HG03139 (cell line): ENCODE measurements around the gene TDRD10.

Source experiments
- ATAC-seq: cut with Tn5 transposase; IDR thresholded peaks from one replicate; pipeline ENCODE4 v1.9.1; 2021; ENCODE audit not compliant: unreplicated experiment

Gene TDRD10, protein sequence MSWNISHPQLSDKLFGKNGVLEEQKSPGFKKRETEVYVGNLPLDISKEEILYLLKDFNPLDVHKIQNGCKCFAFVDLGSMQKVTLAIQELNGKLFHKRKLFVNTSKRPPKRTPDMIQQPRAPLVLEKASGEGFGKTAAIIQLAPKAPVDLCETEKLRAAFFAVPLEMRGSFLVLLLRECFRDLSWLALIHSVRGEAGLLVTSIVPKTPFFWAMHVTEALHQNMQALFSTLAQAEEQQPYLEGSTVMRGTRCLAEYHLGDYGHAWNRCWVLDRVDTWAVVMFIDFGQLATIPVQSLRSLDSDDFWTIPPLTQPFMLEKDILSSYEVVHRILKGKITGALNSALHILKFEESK

DNA sequence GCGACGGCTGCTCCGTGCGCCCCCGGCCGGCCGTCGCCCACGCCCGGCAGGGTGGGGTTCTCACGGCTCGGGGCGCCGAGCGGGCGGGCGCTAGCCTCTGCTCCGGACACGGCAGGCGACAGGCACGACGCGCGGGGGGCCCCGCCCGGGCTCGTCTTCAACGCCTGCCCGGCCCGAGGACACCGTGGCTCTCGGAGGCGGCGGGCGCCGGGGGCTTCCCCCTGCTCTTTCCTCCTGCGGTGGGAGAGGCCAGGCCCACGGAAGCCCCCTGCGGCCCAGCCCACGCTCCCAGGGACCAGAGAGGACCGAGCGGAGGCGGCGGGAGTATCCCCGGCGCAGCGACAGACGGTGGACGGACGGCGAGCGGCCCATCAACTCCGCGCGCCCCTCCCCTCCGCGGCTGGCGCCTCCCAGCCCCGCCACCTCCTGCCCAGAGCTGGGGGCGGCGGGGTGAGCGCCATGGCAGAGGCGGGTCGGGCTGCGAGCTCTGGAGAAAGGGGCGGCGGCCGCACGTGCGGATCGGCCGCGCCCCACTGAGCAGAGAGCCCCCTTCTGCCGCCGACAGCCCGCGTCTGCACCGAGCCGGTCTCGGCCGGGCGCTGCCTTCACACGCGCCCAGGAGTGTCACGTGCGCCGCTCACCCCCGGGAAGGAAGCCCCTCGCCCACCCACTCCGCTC lies at the start of gene TDRD10, which contains the start of gene SHE:
TDRD10 (plus strand) TSS at position 154 of the 678 bp plus-strand sequence. CDS start 4,685 bp downstream, outside the sequence.
SHE (minus strand) TSS at position 347 of the 678 bp plus-strand sequence. CDS start 386 bp downstream, outside the sequence.
- ATAC-seq = no peak

DNA sequence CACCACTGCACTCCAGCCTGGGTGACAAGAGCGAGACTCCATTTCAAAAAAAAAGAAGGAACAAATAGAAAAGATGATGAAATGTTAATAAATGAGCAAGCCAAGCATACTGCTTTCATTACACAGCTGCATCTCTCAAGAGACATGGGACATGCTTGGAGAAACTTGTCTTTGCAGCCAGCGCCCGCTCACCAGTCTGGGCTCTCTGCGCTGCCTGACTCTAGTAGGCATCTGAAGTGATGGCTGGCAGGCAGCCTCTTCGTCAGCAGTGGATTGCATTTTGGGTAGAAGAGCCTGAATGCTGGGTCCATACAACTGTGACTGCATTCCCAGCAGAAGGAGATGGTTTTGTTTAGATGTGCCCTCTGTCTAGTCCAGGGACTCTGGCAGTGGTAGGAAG lies 48.9 kb upstream of the TDRD10 start:
- no peak for ATAC-seq

DNA sequence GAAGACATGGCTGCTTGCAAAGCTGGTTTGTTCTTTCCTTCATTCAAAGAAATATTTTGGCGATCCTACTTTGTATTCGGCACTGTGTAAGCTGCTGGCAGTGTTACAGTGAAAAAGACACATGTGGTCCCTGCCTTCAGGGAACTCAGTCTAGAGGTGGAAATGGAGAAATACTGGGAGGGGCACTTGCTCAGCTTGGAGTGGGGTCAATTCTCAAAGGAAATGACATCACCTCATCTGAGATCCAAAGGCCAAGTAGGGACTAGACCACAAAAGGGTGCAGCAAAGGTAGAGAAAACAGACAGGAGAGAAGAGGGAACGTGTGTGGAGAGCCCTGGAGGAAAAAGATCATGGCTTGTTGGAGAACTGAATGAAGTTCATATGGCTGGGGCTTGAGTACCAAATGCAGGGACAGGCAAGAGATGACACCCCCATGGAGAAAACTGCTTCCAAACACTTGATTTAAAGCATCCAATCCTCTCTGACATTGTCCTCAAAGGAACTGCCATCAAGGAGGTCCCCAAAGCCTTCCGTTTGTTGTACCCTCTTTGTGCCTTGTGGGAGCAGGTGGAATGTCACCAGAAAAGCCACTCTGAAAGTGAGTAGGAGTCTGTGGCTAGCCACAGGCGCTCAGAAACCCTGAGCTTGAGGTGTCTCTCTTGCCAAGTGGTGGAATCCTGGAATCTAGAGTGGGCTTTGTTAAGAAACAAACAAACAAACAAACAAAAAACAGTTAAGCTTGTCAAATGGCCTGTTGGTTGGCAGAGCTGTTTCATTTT lies 48.3 kb upstream of the TDRD10 start:
- ATAC-seq = no peak

DNA sequence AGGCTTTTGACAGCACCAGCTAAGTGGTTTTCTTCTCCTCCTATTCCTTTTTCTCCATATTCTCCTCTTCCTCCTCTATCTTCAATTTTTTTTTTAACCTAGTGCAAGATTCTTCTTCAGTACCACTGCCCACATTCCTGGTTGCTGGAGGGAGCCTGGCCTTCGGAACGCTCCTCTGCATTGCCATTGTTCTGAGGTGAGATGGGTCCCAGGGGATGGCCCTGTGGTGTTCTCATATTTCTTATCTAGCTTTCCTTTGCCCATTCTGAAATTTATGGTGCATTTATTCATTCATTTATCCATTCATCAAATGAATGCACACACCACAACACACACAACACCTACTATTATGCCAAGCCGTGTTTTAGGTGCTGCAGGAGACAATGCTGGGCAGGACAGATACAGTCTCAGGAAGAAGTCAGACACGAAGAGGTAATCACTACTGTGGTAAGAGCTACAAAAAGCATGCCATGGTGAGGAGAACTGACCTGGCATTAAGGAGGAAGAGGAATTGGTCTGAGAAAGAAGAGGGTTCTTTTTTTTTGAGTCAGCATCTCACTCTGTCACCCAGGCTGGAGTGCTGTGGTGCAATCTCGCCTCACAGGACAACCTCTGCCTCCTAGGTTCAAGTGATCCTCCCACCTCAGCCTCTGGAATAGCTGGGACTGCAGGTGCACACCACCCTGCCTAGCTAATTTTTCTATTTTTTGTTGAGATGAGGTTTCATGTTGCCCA lies 47.5 kb upstream of the TDRD10 start:
- ATAC-seq = no peak

DNA sequence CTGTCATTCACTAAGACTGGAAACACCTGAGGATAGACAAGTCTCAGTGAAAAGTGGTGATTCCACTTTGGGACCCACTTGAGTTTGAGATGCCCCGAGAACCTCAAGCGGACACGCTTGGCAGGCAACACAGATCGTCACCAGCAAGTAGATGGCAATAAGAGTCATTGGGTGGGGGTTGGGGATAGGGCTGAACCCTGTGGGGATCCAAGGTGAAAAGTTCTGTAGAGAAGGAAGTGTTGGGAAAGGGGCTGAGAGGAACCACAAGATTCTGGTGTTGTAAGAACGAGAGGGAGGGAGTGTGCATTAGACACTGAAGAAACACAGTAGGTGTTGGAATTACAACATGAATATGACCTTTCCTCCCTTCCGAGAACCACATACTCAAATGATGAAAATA lies 45.4 kb upstream of the TDRD10 start:
- no peak for ATAC-seq

DNA sequence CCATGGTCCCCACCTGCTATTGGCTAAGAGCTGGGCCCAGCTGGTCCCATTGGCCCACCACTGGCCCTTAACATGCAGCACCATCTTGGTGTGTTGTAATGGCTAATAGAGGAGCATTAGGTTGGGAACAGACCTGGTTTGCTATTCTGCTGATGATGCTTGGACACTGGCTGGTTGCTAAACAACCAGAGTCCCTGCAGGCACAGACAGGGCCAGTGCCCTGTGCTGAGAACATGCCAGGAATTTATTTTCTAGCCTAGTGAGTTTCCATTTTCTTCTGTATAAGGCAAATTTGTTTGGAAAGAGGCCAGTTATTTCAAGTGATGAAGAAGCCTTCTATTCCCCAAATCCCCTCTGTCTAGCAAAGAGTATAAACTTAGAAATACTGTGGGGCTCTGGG lies 42.9 kb upstream of the TDRD10 start:
- ATAC-seq = no peak

DNA sequence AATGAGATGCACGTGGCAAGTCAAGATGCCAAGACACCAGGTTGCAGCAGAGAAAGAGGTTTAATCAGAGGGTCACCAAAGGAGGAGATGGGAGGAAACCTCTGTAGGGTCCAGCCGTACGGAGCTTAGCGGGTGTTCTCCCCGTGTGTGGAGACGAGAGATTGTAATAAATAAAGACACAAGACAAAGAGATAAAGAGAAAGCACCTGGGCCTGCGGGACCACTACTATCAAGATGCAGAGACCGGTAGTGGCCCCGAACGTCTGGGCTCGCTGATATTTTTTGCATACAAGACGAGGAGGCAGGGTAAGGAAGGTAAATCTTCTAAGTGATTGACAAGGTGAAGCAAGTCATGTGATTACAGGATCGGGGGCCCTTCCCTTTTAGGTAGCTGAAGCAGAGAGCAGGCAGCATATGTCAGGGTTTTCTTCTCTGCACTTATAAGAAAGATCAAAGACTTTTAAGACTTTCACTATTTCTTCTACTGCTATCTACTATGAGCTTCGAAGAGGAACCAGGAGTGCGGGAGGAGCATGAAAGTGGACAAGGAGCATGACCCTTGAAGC lies 41.2 kb upstream of the TDRD10 start:
- ATAC-seq = no peak

DNA sequence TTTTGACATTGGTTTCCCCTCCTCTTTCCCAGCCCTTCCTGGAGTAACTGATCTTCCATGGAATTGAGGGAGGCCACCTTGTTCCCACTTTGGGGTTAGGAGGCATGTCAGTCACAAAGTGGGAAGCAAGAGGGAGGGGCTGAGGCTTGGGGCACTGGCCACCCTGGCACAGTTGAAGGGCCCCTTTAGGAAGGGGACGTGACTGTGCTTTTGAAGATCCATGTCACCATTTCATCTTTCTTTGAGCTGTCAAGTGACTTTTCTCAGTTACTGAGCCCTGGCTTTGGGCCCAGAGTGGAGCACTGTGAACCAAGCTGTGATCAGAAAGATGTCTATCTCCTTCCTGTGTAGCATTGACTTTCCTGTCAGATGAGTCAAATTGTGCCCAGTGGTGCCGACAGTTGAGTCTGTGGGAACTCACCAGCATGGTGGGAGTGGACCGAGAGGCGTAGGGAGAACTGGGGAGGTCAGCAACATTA lies 38.5 kb upstream of the TDRD10 start:
- ATAC-seq = no peak

DNA sequence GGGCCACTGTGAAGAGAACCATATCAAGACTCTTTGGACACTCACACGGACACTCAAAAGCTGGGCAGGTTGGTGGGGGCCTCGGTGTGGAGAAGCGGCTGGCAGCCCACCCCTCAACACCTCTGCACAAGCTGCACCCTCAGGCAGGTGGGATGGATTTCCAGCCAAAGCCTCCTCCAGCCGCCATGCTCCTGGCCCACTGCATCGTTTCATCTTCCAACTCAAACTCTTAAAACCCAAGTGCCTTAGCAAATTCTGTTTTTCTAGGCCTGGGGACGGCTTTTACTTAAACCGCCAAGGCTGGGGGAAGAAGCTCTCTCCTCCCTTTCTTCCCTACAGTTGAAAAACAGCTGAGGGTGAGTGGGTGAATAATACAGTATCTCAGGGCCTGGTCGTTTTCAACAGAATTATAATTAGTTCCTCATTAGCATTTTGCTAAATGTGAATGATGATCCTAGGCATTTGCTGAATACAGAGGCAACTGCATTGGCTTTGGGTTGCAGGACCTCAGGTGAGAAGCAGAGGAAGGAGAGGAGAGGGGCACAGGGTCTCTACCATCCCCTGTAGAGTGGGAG lies 36.3 kb upstream of the TDRD10 start:
- no peak for ATAC-seq

DNA sequence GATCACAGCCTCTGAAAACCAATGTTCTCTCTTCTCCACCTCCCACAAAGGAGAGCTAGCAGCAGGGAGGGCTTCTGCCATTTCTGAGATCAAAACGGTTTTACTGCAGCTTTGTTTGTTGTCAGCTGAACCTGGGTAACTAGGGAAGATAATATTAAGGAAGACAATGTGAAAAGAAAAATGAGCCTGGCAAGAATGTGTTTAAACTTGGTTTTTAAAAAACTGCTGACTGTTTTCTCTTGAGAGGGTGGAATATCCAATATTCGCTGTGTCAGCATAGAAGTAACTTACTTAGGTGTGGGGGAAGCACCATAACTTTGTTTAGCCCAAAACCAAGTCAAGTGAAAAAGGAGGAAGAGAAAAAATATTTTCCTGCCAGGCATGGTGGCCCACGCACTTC lies 35.8 kb upstream of the TDRD10 start:
- no peak for ATAC-seq

DNA sequence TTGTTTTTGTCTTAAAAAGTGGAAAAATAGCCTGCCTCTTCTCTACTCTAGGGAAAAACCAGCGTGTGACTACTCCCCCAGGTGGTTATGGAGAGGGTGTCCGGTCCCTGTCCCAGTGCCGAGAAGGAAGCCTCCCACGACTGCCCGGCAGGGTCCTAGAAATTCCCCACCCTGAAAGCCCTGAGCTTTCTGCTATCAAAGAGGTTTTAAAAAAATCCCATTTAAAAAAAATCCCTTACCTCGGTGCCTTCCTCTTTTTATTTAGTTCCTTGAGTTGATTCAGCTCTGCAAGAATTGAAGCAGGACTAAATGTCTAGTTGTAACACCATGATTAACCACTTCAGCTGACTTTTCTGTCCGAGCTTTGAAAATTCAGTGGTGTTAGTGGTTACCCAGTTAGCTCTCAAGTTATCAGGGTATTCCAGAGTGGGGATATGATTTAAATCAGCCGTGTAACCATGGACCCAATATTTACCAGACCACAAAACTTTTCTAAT lies 35.0 kb upstream of the TDRD10 start:
- no peak for ATAC-seq

DNA sequence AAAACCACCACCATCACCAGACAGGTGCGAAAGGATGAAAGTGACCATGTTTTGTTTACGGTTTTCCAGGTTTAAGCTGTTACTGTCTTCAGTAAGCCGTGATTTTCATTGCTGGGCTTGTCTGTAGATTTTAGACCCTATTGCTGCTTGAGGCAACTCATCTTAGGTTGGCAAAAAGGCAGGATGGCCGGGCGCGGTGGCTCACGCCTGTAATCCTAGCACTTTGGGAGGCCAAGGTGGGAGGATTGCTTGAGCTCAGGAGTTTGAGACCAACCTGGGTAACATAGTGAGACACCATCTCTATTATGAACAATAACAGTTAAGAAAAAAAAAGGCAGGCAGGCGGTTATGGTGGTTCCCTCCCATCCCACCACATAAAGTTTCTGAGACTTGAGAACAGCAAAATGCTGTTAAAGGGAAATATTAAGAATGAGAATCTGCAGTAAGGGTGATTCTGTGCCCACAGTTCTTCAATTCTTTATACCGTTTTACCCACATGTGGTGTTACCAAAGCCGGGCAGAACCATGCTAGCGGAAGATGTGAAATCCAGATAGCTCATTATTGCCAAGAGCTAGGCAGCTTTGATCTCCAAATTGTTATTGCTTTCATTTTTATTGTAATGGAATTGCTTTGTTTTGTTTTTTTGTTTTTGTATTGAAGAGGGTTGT lies 34.5 kb upstream of the TDRD10 start:
- no peak for ATAC-seq

DNA sequence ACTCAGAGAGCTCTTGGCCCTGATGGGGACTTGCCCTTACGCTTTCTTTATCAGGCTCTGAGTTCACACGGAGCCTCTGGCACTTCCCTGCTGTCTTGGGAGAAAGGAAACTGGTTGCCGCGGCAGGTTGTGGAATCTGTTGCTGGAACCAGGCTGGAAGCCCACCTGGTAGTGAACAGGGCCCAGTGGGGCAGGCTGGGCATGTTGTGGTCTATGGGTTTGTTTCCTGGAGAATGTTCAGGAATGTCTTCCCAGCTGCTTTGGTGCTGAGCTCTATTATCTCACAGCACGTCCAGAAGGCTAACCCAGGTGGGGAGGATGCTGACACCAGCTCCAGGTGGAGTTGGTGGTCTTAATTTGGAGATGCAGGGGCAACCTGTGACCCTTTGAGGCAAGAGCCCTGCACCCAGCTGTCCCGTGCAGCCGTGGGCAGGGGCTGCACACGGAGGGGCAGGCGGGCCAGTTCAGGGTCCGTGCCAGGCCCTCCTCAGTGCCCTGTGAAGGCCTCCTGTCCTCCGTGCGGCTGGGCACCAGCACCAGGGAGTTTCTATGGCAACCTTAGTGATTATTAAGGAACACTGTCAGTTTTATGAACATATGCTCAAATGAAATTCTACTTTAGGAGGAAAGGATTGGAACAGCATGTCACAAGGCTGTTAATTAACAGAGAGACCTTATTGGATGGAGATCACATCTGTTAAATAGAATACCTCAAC lies 33.3 kb upstream of the TDRD10 start:
- no peak for ATAC-seq

DNA sequence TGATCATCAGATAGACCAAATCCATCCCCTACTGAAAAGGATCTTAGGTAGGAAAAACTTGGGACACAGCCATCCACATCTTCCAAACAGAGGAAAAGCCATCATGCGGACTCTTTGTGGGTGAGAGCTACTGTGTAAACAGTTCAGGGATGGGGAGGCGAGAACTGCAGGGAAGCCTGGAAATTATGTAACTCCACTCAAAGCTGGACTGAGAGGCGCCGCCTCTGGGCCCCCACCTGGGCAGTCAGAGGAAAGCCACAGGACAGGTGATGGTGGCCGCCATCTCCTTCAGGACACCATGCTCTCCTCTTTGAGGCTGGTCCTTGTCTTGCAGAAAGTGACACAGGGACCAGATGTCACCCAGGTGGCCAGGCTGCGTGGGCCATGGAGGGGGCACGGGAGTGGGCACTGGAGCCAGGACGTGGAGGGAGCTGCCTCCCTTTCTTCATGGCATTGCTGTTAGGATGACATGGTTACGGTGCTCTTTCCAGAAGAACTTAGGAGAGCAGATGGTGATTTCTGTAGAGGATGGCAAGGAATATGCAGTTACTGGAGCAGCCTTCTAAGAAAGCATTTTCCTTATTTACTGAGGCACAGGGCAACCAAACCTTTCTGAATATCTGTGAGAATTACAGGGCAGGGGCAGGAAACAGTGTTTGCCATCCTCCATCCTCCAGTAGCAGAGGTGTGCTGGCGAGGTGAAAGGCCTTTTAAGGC lies 32.0 kb upstream of the TDRD10 start:
- no peak for ATAC-seq

DNA sequence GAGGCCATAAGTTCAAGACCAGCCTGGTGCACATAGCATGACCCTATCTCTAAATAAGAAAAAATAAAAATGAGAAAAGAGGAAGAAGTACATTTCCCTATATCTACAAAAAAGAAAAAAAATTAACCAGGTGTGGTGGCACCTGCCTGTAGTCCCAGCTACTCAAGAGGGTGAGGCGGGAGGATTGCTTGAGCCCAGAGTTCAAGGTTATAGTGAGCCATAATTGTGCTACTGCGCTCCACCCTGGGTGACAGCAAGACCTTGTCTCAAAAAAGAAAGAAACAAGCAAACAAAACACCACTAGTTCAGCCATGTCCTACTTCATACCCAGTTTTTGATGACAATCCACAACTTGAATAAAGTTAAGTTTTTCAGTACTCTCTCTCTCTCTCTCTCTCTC lies 30.7 kb upstream of the TDRD10 start:
- ATAC-seq = no peak

DNA sequence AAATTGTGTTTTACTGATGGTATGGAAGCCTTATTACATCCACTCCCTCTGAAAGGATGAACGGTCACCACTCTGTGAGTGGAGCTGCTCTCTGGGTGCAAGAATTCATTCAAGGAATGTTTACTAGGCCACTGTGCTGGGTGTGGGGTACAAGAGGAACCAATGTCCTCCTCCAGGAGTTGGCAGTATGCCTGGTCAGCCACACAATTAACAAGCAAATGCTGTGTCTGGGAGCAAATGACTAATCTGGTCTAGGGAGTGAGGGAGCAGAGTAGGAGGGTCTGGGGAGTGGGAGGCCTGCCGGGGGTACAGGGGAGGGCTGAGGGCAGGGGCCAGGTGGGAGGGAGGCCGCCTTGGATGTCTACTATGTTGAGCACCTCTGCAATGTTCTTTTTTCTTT lies 27.2 kb upstream of the TDRD10 start:
- no peak for ATAC-seq

DNA sequence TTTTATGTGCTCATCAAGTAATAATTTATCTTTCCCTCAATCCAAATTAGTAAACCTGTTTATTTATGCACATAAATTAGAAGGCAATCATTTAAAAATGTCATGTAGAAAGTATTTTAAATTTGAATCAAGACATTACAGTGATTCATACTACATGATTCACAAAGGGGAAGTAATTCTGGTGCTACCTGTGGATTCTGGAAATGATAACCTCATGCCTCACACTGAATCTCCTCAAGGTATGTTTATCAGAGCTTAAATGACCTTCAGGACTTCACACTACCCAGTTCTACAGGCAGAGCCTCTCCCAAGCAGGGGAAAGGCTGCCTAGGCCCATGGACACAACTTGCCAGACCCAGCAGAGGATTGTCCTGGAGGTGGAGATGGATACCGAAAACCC lies 25.2 kb upstream of the TDRD10 start:
- ATAC-seq = no peak

DNA sequence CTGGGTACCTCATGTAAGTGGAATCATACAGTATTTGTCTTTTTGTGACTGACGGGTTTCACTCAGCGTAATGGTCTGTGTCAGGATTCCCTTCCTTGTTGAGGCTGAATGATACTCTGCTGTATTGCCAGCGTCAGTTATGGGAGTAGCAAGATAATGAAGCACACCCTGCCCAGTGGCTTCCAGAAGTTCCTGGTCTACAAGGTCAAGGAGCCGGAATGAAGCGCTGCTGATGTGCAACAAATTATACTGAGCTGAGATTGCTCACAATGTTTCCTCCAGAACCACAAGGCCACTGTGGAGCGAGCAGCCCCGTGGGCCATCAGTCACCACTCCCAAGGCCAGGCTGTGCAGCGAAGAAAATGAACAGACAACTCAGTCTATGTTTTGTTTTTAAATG lies 24.0 kb upstream of the TDRD10 start:
- ATAC-seq = no peak
